GM23248 (cell line): ENCODE data around the gene B4GALT5.

Source experiments
- EZH2 ChIP-seq: fragments of 200-600 bp; sonication (generic); IDR thresholded peaks from 2 replicates; pipeline ENCODE4 v1.6.1; 2018; ENCODE audit warnings: antibody characterized with exemption, mild to moderate bottlenecking; ENCODE audit not compliant: insufficient read depth, poor library complexity, severe bottlenecking
- EZH2phosphoT487 ChIP-seq: fragments of 200-600 bp; sonication (generic); IDR thresholded peaks from 2 replicates; pipeline ENCODE4 v1.6.1; 2018; ENCODE audit warnings: antibody characterized with exemption, moderate library complexity, mild to moderate bottlenecking, low read depth; ENCODE audit not compliant: insufficient read depth

DNA sequence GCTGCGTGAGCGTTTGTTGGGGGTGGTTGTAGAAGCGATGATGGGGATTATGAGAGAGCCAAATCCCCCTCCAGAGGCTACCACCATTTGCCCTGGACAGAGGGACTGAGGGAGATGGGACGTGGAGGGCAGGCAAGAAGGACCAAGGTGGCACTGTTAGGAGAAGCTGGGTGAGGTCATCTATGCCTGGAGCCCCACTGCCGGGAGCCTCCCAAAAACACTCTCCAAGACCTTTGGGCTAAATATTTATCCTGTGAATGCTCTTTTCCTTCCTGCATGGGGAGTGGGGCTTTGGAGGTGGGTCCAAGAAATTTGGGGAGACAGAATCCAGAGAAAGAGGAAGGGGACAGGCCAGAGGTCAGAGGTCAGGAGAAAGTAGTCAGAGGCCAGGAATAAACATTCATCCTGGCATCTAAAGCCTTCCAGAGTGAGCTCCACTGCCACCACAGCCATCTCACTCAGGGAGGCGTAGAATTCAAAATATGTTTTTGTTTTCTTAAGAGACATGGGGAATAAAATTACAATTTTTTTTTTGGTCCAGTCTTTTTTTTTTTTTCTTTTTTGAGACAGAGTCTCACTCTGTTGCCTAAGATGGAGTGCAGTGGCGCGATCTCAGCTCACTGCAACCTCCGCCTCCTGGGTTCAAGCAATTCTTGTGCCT, 128.0 kb downstream of the B4GALT5 start:
- TF ChIP-seq EZH2 (no peak), EZH2phosphoT487 (no peak)
